Measurements from ENCODE around the gene CLTB. TPM values are rescaled to one million over a fixed set of nuclear protein-coding genes. Genes with fewer than 3 reads are reported as not detected.

The CLTB gene
- total and polyA plus RNA-seq, 4 donors, result 14.2 to 49.4 (median 38.6) TPM

GRCh38 chr5:176413709-176414191, 2.6 kb downstream of the CLTB start:
- TF ChIP-seq ZBTB33 (IDR thresholded peaks at IDR 0.05) (no peak), REST (IDR thresholded peaks at IDR 0.05) (no peak), HNF4G (IDR thresholded peaks at IDR 0.05) (no peak), FOXA2 (IDR thresholded peaks at IDR 0.05) (no peak), SP1 (IDR thresholded peaks at IDR 0.05) (no peak), GABPA (IDR thresholded peaks at IDR 0.05 in 1 of 2, conservative IDR thresholded peaks at IDR 0.05 in 1 of 2) (no peak), NR2F2 (IDR thresholded peaks at IDR 0.05) (no peak), CTCF (IDR thresholded peaks at IDR 0.05; ENCODE audit: low read depth, low read length, missing input control) (no peak), FOXA1 (IDR thresholded peaks at IDR 0.05) (no peak), JUND (IDR thresholded peaks at IDR 0.05) (no peak), ATF3 (IDR thresholded peaks at IDR 0.05) (no peak), HNF4A (conservative IDR thresholded peaks at IDR 0.05) (no peak), YY1 (IDR thresholded peaks at IDR 0.05) (no peak), RXRA (IDR thresholded peaks at IDR 0.05) (no peak), MAX (IDR thresholded peaks at IDR 0.05) (no peak), TAF1 (conservative IDR thresholded peaks at IDR 0.05) (no peak), EGR1 (IDR thresholded peaks at IDR 0.05; ENCODE audit: low read depth in 2 of 2) (no peak), RAD21 (IDR thresholded peaks at IDR 0.05) (no peak)
- Histone ChIP-seq H3K27me3 (ENCODE audit: control insufficient read depth in 4 of 4, insufficient read depth in 4 of 4, low read length in 3 of 4) (no peaks in the 10 kb centered on the region), H3K9me3 (ENCODE audit: control insufficient read depth in 4 of 4, low read length in 3 of 4) (no peaks in the 10 kb centered on the region), H3K27ac (ENCODE audit: low read depth in 1 of 2, low read length in 2 of 2) (no peak overlapping the region), H3K9ac (ENCODE audit: low read depth in 1 of 2, low read length in 2 of 2) (no peak overlapping the region), H3K4me3 (ENCODE audit: low read depth in 1 of 3, low read length in 3 of 3) (no peak overlapping the region), H3K36me3 (ENCODE audit: control insufficient read depth in 4 of 4, insufficient read depth in 3 of 4, low read depth in 1 of 4, low read length in 3 of 4) (peaks cover 0 to 8% (median 2%) of the 10 kb centered on the region in 4 donors), H3K4me1 (ENCODE audit: control insufficient read depth in 4 of 4, insufficient read depth in 4 of 4, low read length in 3 of 4) (peaks cover 4 to 19% (median 11%) of the 10 kb centered on the region in 4 donors)
- 96% methylated on average over 7 of the region's 7 CpGs for WGBS
- no peak for DNase-seq (ENCODE audit: low spot score)

Data from liver (tissue), 9 donors.